Transverse colon (tissue), 4 donors: Measurements from ENCODE around the gene PHACTR3.

Source experiments
- EP300 ChIP-seq: sonication (generic); formaldehyde crosslinking; IDR thresholded peaks from one replicate; pipeline ENCODE4 v1.6.1; 2017; ENCODE audit warnings: antibody characterized with exemption, low read depth
- POLR2AphosphoS5 ChIP-seq, 3 donors: sonication (generic); formaldehyde crosslinking; IDR thresholded peaks; one replicate each; pipeline ENCODE4 v1.6.1; 2016; ENCODE audit warnings: antibody characterized with exemption in 3 of 3
- TF ChIP-seq, protein P1 (sequence below), 5 experiments: fragments of 200-600 bp in 3 of 5; fragments of 450-650 bp in 2 of 5; sonication (generic) in 3 of 5; IDR thresholded peaks; 1 replicate in 2 of 5; 2 replicates in 3 of 5; pipeline ENCODE4 v1.5.1; 2016 to 2017; ENCODE audit warnings: antibody characterized with exemption in 5 of 5, inconsistent platforms in 3 of 5, mild to moderate bottlenecking in 2 of 5, moderate library complexity in 1 of 5

DNA sequence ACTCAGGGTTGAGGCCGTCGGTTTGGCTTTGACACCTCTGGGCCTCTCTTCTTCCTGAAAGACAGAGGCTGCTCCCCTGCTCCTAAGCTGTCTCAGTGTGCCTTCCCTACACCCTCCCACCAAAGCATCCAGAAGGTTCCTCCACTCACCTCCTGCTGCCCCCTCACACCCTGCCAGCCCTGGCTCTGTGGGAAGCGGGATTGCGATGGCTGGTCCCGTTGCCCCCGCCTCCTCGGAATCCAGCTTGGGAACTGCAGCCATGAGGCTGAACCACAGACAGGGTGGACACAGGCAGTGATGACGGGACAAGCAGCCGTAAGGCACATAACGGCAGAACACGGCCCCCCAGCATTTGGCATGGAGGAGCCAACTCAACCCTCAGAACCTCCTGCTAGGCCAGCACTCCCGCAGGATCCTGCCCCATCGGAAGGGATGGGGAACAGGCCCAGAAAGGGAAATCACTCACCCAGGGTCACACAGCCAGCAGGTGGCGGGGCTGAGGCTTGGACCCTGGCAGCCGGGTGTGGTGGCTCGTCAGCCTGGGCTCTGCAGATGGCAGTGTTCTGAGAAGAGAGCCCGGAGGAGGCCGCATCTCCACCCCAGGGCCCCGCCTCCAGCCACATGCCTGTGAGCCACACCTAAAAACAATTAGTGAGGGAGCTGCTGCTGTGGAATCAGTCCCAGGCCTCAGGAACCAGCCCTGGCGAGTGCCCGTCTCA, 139.6 kb downstream of the PHACTR3 start:
- TF ChIP-seq EP300 (no peak), POLR2AphosphoS5 (IDR thresholded peaks at IDR 0.05) (no peak)
- TF ChIP-seq, protein P1, sequence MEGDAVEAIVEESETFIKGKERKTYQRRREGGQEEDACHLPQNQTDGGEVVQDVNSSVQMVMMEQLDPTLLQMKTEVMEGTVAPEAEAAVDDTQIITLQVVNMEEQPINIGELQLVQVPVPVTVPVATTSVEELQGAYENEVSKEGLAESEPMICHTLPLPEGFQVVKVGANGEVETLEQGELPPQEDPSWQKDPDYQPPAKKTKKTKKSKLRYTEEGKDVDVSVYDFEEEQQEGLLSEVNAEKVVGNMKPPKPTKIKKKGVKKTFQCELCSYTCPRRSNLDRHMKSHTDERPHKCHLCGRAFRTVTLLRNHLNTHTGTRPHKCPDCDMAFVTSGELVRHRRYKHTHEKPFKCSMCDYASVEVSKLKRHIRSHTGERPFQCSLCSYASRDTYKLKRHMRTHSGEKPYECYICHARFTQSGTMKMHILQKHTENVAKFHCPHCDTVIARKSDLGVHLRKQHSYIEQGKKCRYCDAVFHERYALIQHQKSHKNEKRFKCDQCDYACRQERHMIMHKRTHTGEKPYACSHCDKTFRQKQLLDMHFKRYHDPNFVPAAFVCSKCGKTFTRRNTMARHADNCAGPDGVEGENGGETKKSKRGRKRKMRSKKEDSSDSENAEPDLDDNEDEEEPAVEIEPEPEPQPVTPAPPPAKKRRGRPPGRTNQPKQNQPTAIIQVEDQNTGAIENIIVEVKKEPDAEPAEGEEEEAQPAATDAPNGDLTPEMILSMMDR (IDR thresholded peaks at IDR 0.05): no peak
